GM13976 (cell line): Measurements from ENCODE around the gene WDR1.

Experiments
- DNase-seq: peaks from one replicate; pipeline ENCODE4 v3.0.0; 2012; ENCODE audit warnings: low spot score
- CTCF ChIP-seq: IDR thresholded peaks from 2 replicates; pipeline ENCODE4 v1.5.1; 2012; ENCODE audit warnings: borderline replicate concordance, mild to moderate bottlenecking; ENCODE audit not compliant: insufficient read depth; ENCODE audit errors: extremely low read depth, missing control alignments, control extremely low read depth
- in situ Hi-C: fragments of 300-500 bp; cut with MboI; formaldehyde crosslinking; loops from one replicate; pipeline ENCODE4 v1.12.0; 2022; ENCODE audit warnings: low sequenced_read_pairs, mixed read lengths, inconsistent platforms; ENCODE audit not compliant: unreplicated experiment

The WDR1 gene

GRCh38 chr4:10032625-10033024 is 84.0 kb downstream of the WDR1 start:
- in situ Hi-C loops = no loop called here
- no peak for DNase-seq
- no peak for TF ChIP-seq CTCF

- no peak for DNase-seq
- in situ Hi-C loops = no loop called here
- TF ChIP-seq CTCF = no peak
Measured at GRCh38 chr4:10031668-10032590, 84.7 kb downstream of the WDR1 start.

GRCh38 chr4:10030972-10031667 is 85.5 kb downstream of the WDR1 start:
- DNase-seq = no peak
- TF ChIP-seq CTCF = no peak
- in situ Hi-C loops = no loop called here

GRCh38 chr4:10029403-10029802 is 87.2 kb downstream of the WDR1 start:
- no peak for DNase-seq
- no peak for TF ChIP-seq CTCF
- in situ Hi-C loops = no loop called here

GRCh38 chr4:10028910-10029309 is 87.7 kb downstream of the WDR1 start:
- DNase-seq = no peak
- no peak for TF ChIP-seq CTCF
- in situ Hi-C loops = no loop called here

GRCh38 chr4:10026485-10026884 is 90.1 kb downstream of the WDR1 start:
- in situ Hi-C loops = no loop called here
- DNase-seq = no peak

More at GRCh38 chr4:10026485-10026884, 90.1 kb downstream of the WDR1 start:
- TF ChIP-seq CTCF = no peak
